Tibial artery (tissue), 4 donors: ENCODE data around the gene SPRN.

ENCODE experiments used
- DNase-seq, 2 donors: peaks; one replicate each; pipeline ENCODE4 v3.0.0-alpha.2; 2019
- H3K27ac ChIP-seq, 2 donors: fragments of 200-600 bp; sonication (generic) in 1 of 2; 1 replicate in 1 of 2; 2 replicates in 1 of 2; pipeline ENCODE4 v1.5.1; 2018 to 2019; ENCODE audit warnings: mild to moderate bottlenecking in 1 of 2
- H3K27me3 ChIP-seq, 2 donors: fragments of 200-600 bp; sonication (generic) in 1 of 2; one replicate each; pipeline versions ENCODE4 v1.5.1 to v1.6.0; 2016 to 2019
- H3K36me3 ChIP-seq, 3 donors: fragments of 200-600 bp; sonication (generic) in 2 of 3; one replicate each; pipeline ENCODE4 v1.5.1; 2016 to 2019; ENCODE audit warnings: mild to moderate bottlenecking in 2 of 3
- H3K4me1 ChIP-seq, 4 donors: fragments of 200-600 bp; sonication (generic) in 2 of 4; 1 replicate in 3 of 4; 2 replicates in 1 of 4; pipeline ENCODE4 v1.5.1; 2016 to 2019
- H3K4me3 ChIP-seq, 2 donors: fragments of 200-600 bp; sonication (generic) in 1 of 2; 1 replicate in 1 of 2; 2 replicates in 1 of 2; pipeline ENCODE4 v1.5.1; 2018 to 2019; ENCODE audit warnings: mild to moderate bottlenecking in 2 of 2
- H3K9me3 ChIP-seq, 3 donors: fragments of 200-600 bp; sonication (generic) in 1 of 3; one replicate each; pipeline ENCODE4 v1.5.1; 2016 to 2019
- CTCF ChIP-seq, 2 experiments: fragments of 200-600 bp in 1 of 2; fragments of 450-650 bp in 1 of 2; IDR thresholded peaks; one replicate each; pipeline ENCODE4 v1.5.1; 2017 to 2019; ENCODE audit warnings: antibody characterized with exemption in 2 of 2, mild to moderate bottlenecking in 1 of 2, moderate library complexity in 1 of 2
- intact Hi-C: fragments of 100-400 bp; cut with DNase I; formaldehyde crosslinking; loops from one replicate; pipeline ENCODE4 v1.15.0; 2023; ENCODE audit warnings: low total_unique reads

SPRN gene

DNA sequence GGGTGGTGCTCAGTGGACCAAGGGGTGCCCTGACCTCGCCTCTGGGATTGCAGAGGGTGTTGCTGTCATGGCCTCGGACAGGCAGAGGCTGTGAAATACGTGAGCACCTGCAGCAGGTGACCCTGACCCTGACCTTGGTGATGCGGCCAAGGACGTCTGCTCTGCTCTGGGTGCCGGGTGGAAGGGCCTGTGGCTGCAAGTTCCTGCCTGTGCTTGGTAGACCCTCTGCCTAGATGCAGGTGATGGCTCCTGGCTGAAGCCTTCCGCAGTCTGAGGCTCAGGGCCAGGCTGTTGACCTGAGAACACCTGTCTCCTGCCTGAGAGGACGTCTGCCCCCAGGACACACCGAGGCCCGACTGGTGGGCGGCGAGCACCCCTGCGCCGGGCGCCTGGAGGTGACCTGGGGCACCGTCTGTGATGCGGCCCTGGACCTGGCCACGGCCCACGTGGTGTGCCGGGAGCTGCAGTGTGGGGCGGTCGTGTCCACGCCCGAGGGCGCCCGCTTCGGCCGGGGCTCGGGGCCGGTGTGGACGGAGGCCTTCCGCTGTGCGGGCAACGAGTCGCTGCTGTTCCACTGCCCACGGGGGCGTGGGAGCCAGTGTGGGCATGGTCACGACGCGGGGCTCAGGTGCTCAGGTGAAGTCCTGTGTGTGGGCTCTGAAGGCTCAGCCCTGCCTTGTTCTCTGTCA is 33.7 kb upstream of the SPRN start:
- H3K27ac ChIP-seq: no peak overlapping the region
- H3K4me3 ChIP-seq: no peak overlapping the region
- TF ChIP-seq CTCF (IDR thresholded peaks at IDR 0.05): no peak
- DNase-seq: peak in 1 of 2 donors; percentile 55
- peaks cover 0 to 37% (median 5%) of the 10 kb centered on the region in 3 donors for H3K36me3 ChIP-seq
- H3K27me3 ChIP-seq: no peaks in the 10 kb centered on the region
- H3K9me3 ChIP-seq: no peaks in the 10 kb centered on the region
- H3K4me1 ChIP-seq: no peaks in the 10 kb centered on the region
- intact Hi-C loops: no loop called here

GRCh38 chr10:133457100-133457841 is 32.8 kb upstream of the SPRN start:
- H3K9me3 ChIP-seq: no peaks in the 10 kb centered on the region
- H3K27me3 ChIP-seq: no peaks in the 10 kb centered on the region
- H3K4me1 ChIP-seq: no peaks in the 10 kb centered on the region
- intact Hi-C loops: no loop called here
- TF ChIP-seq CTCF (IDR thresholded peaks at IDR 0.05): no peak
- H3K36me3 ChIP-seq: peaks cover 0 to 37% (median 5%) of the 10 kb centered on the region in 3 donors
- H3K27ac ChIP-seq: no peak overlapping the region
- DNase-seq: peak in 1 of 2 donors; percentile 46
- H3K4me3 ChIP-seq: no peak overlapping the region

DNA sequence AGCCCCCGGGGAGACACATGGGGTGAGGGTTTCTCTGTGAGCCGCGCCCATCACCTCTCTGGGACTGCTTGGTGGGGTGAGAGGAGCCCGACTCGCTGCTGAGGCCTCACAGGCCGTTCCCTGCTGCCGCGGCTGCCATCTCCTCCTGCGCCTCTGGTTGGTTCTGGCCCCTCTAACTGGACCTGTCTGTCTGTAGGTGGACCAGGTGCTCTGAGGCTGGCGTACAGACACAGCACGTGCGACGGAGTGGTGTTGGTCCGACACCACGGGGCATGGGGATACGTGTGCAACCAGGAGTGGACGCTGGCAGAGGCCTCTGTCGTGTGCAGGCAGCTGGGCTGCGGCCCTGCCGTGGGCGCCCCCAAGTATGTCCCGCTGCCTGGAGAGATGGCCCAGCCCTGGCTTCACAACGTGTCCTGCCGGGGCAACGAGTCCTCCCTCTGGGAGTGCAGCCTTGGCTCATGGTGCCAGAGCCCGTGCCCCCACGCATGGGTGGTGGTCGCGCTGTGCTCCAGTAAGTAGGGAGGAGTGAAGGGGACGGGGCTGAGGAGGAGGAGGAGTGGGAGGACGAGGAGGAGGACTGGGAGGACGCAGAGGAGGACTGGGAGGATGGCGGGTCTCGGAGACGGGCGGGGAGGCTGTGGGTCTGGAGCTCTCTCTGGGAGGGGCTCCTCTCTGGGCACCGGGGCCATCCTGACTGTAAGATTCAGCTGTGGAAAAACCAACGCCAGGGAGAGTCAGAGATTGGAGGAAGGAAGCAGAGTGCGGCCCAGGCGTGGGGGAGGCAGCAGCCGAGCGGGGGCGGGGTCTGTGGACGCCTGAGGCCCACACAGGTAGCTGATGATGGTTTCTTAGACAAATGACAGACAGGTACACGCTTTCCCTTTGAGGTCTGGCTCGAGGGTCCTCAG is 31.9 kb upstream of the SPRN start:
- Histone ChIP-seq H3K27me3 (no peaks in the 10 kb centered on the region), H3K36me3 (peaks cover 0 to 36% (median 5%) of the 10 kb centered on the region in 3 donors), H3K9me3 (no peaks in the 10 kb centered on the region), H3K27ac (no peak overlapping the region), H3K4me3 (no peak overlapping the region), H3K4me1 (no peaks in the 10 kb centered on the region)
- intact Hi-C loops: no loop called here
- peak in 1 of 2 donors; percentile 62 for DNase-seq
- TF ChIP-seq CTCF (IDR thresholded peaks at IDR 0.05): no peak

- intact Hi-C loops: no loop called here
- peak in 1 of 2 donors; percentile 48 for DNase-seq
- Histone ChIP-seq H3K27me3 (no peaks in the 10 kb centered on the region), H3K36me3 (peaks cover 0 to 29% (median 5%) of the 10 kb centered on the region in 3 donors), H3K9me3 (no peaks in the 10 kb centered on the region), H3K4me3 (no peak overlapping the region), H3K27ac (no peak overlapping the region), H3K4me1 (no peaks in the 10 kb centered on the region)
- TF ChIP-seq CTCF (IDR thresholded peaks at IDR 0.05): no peak
Observed at GRCh38 chr10:133455611-133456031, 31.2 kb upstream of the SPRN start.

DNA sequence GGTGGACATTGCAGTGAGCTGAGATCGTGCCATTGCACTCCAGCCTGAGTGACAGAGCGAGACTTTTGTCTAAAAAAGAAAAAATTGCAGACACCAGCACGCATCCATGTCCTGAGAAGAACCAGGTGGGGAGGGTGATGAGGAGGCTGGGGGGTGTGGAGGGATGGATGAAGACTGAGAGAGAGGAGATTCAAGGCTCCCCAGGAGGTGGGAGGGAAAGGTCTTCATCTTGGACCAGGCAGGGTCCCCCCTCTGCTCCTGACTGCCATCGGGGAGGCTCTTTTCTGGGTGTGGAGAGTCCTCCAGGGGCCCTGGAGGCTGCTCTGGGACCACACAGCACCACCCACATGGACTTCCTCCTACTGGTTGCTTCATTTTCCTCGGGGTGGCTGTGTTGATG is 30.8 kb upstream of the SPRN start:
- no peaks in the 10 kb centered on the region for H3K9me3 ChIP-seq
- H3K4me1 ChIP-seq: no peaks in the 10 kb centered on the region
- no peak for TF ChIP-seq CTCF (IDR thresholded peaks at IDR 0.05)
- H3K36me3 ChIP-seq: peaks cover 0 to 29% (median 5%) of the 10 kb centered on the region in 3 donors
- intact Hi-C loops: no loop called here
- H3K4me3 ChIP-seq: no peak overlapping the region
- no peaks in the 10 kb centered on the region for H3K27me3 ChIP-seq
- DNase-seq: no peak
- H3K27ac ChIP-seq: no peak overlapping the region
